Kidney epithelial cell (primary cell): ENCODE measurements around the gene ARSG. TPM values are rescaled to one million over a fixed set of nuclear protein-coding genes. Genes with fewer than 3 reads are reported as not detected.
A peak's percentile ranks its signal among the peaks of the same experiment; 100 is the strongest.

ENCODE experiments used
- DNase-seq: peaks from one replicate; pipeline ENCODE4 v3.0.0-alpha.2; 2010; ENCODE audit warnings: low read depth
- H3K27me3 ChIP-seq: 2 replicates; pipeline ENCODE4 v1.6.0; 2011; ENCODE audit warnings: low read length; ENCODE audit not compliant: control insufficient read depth, insufficient read depth
- H3K36me3 ChIP-seq: 2 replicates; pipeline ENCODE4 v1.5.1; 2011; ENCODE audit warnings: low read length; ENCODE audit not compliant: control insufficient read depth, insufficient read depth
- H3K4me3 ChIP-seq: 2 replicates; pipeline ENCODE4 v1.5.1; 2011; ENCODE audit warnings: low read depth, mild to moderate bottlenecking, control low read depth, low read length
- total RNA-seq: library from RNA; depleted of rRNA; stranded (reverse); fragments of >200 nt; gene quantifications from 2 replicates; pipeline ENCODE4 v1.2.3, GENCODE V29; 2015
- TF ChIP-seq, protein P1 (sequence below): IDR thresholded peaks from 2 replicates; pipeline ENCODE4 v1.5.1; 2011; ENCODE audit warnings: mild to moderate bottlenecking, moderate library complexity, low read length, control low read depth, inconsistent platforms; ENCODE audit not compliant: insufficient read depth, poor library complexity, severe bottlenecking

Gene ARSG
- total RNA-seq, 1 donor from 2014 or later: 2.9 TPM

DNA sequence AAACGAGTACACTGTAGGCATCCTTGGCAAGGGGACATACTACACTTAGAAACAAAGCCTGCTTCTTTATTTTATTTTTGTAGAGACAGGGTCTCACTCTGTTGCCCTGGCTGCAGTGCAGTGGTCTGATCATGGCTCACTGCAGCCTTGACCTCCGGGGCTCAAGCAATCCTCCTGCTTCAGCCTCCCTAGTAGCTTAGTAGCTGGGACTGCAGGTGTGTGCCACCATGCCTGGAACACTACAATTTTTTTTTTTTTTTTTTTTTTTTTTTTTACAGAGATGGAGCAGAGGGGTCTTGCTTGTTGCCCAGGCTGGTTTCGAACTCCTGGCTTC, 87.8 kb downstream of the ARSG start:
- TF ChIP-seq, protein P1, sequence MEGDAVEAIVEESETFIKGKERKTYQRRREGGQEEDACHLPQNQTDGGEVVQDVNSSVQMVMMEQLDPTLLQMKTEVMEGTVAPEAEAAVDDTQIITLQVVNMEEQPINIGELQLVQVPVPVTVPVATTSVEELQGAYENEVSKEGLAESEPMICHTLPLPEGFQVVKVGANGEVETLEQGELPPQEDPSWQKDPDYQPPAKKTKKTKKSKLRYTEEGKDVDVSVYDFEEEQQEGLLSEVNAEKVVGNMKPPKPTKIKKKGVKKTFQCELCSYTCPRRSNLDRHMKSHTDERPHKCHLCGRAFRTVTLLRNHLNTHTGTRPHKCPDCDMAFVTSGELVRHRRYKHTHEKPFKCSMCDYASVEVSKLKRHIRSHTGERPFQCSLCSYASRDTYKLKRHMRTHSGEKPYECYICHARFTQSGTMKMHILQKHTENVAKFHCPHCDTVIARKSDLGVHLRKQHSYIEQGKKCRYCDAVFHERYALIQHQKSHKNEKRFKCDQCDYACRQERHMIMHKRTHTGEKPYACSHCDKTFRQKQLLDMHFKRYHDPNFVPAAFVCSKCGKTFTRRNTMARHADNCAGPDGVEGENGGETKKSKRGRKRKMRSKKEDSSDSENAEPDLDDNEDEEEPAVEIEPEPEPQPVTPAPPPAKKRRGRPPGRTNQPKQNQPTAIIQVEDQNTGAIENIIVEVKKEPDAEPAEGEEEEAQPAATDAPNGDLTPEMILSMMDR: no peak
- no peak for DNase-seq

DNA sequence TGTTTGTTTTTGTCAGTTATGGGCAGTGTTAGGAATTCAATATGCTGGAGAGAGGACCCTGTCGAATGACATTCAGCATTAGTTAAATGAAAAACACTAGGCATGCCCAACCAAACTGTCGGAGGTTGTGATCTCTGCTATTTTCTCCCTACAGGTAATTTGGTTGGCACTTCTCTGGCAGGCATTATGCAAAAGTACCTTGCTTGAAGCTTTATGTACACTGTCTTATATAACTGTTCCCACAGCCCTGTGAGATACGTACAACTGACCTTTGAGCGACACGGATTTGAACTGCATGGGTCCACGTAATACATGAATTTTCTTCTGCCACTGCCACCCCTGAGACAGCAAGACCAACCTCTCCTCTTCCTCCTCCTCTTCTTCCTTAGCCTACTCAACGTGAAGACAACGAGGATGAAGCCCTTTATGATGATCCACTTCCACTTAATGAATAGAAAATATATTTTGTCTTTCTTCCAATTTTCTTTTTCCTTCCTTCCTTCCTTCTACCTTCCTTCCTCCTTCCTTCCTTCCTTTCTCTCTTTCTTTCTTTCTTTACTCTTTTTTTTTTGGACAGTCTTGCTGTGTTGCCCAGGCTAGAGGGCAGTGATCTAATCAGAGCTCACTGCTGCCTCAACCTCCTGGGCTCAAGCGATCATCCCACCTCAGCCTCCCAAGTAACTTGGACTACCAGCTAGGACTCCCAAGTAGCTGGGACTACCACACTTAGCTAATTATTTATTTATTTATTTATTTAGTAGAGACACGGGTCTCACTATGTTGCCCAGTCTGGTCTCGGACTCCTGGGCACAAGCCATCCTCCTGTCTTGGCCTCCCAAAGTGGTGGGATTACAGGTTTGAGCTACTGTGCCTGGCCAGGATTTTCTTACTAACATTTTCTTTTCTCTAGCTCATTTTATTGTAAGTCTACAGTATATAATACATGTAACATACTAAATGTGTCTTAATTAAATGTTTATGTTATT, 88.7 kb downstream of the ARSG start:
- no peak for DNase-seq
- Histone ChIP-seq H3K4me3 (no peak overlapping the region), H3K27me3 (no peaks in the 10 kb centered on the region), H3K36me3 (no peaks in the 10 kb centered on the region)
- TF ChIP-seq, protein P1: no peak

More for the DNA sequence above, 87.8 kb downstream of the ARSG start:
- Histone ChIP-seq H3K36me3 (no peaks in the 10 kb centered on the region), H3K4me3 (no peak overlapping the region), H3K27me3 (no peaks in the 10 kb centered on the region)

DNA sequence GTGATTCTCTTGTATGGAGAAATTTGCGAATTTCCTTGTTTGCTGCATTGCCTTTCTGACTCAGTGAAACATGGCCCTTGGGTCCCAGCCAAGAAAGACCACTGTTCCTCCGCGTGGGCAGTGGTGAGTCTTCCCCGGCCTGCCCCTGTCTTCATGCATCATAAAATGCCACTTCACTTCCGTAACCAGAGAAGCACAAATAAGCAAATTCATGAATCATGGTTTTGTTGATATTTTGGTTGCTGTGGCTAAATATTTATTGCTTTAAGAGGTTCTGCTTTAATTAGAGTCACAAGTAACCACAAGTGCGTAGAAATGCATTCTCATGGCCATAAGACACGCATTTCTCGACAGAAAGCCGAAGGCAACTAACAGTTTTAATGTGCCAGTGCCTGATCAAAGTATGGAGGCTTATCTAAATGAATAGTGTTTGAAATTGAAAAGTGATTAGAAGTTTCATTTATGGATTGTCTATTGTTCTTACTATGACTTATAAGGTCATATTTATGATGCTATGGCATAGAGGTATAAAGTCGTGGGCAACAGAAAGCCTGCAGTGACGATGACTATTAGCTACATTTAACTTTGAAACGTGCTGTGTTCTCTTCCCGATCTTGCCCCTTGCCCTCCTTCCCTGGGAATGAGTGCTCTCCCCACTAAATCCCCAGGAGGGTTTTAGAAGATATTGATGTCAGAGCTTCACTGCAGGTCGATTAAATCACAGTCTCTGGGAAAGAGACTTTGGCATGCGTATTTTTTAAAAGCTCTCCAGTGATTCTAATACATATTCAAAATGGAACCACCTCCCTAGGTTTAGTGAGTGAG, 90.0 kb downstream of the ARSG start:
- TF ChIP-seq, protein P1: no peak
- DNase-seq: peak; percentile 92
- H3K36me3 ChIP-seq: no peaks in the 10 kb centered on the region

DNA sequence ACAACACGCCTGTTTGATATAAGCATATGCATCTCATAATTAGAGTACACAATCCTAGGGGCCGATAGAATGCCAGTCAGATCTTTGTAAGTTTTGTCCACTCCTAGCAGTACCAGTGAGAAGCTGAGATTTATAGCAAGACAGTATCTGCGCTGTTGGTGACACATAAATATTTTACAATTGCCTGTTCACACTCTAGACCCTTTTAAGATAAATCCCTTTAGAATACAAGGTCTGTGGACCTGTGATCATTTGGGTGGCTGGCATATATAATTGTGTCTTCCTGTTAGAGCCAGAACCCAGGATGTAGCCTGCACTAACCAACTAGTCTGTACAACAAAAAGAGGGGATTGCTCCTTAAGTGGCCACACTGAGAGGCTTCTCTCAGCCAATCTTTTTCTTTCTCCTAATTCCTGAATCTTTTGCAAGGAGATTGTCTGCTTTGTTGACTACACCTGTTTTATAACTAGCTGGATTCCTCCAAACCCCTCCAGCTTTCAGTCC, 91.3 kb downstream of the ARSG start:
- Histone ChIP-seq H3K36me3 (no peaks in the 10 kb centered on the region), H3K27me3 (peaks cover 2% of the 10 kb centered on the region), H3K4me3 (no peak overlapping the region)
- TF ChIP-seq, protein P1: no peak
- DNase-seq: no peak

More for the DNA sequence above, 90.0 kb downstream of the ARSG start:
- Histone ChIP-seq H3K4me3 (no peak overlapping the region), H3K27me3 (peaks cover 2% of the 10 kb centered on the region)

DNA sequence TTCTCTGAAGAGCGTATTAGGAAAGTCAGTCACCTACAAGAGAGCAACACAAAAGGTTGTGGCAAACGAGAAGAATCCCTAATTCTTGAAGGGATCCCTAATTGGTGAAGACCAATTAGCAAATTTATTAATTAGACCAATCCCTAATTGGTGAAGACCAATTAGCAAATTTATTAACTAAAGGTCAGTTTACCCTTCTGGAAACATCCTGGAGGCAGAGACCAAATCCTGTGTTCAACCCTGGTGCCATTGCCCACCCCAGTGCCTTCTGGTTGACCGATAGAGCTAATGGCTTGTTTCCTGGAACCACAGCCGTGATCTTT, 91.8 kb downstream of the ARSG start:
- TF ChIP-seq, protein P1: no peak
- DNase-seq: no peak
- H3K4me3 ChIP-seq: no peak overlapping the region
- no peaks in the 10 kb centered on the region for H3K36me3 ChIP-seq
- peaks cover 2% of the 10 kb centered on the region for H3K27me3 ChIP-seq
